GM12873 (cell line): Measurements from ENCODE around the gene PARP16.

Experiments used
- TF ChIP-seq, protein P1 (sequence below): IDR thresholded peaks from 2 replicates; pipeline ENCODE4 v1.5.1; 2012; ENCODE audit warnings: low read depth, mild to moderate bottlenecking, moderate library complexity, low read length, control low read depth; ENCODE audit not compliant: insufficient read depth; ENCODE audit errors: missing control alignments

PARP16 gene

GRCh38 chr15:65331811-65332210, 45.1 kb upstream of the PARP16 start:
- TF ChIP-seq, protein P1, sequence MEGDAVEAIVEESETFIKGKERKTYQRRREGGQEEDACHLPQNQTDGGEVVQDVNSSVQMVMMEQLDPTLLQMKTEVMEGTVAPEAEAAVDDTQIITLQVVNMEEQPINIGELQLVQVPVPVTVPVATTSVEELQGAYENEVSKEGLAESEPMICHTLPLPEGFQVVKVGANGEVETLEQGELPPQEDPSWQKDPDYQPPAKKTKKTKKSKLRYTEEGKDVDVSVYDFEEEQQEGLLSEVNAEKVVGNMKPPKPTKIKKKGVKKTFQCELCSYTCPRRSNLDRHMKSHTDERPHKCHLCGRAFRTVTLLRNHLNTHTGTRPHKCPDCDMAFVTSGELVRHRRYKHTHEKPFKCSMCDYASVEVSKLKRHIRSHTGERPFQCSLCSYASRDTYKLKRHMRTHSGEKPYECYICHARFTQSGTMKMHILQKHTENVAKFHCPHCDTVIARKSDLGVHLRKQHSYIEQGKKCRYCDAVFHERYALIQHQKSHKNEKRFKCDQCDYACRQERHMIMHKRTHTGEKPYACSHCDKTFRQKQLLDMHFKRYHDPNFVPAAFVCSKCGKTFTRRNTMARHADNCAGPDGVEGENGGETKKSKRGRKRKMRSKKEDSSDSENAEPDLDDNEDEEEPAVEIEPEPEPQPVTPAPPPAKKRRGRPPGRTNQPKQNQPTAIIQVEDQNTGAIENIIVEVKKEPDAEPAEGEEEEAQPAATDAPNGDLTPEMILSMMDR: no peak

DNA sequence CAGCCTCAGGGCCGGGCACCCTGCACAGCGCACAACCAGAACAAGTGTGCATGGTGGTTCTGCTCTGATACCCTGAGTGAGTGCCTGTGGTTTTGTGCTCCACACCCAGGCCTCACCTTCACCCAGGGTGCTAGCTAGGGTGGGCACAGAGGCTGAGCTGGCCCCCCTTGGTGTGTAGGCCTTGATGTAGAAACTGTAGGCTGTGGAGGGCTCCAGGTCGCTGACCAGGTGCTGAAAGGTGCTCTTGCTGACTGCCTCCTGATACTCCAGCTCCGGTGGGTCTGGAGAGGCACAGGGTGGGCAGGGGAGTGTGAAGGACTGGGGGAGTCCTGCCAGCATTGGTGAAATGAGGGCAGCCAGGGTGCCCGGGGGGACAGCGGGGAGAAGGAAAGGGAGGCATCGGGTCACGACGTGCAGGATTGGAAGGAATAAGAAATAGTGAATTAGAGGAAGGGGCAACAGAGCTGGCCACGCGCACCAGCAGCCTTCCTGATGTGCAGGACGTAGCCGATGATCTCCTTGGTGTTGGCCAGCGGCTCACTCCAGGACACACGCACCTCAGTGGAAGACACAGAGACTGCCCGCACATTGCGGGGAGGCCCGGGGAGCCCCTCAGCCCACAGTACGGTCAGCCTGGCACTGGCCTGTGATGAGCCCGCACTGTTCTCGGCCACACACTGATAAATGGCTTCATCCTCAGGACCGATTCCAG, 44.4 kb upstream of the PARP16 start:
- TF ChIP-seq, protein P1: no peak

- TF ChIP-seq, protein P1: no peak
Observed at GRCh38 chr15:65329984-65330735, 43.5 kb upstream of the PARP16 start.

DNA sequence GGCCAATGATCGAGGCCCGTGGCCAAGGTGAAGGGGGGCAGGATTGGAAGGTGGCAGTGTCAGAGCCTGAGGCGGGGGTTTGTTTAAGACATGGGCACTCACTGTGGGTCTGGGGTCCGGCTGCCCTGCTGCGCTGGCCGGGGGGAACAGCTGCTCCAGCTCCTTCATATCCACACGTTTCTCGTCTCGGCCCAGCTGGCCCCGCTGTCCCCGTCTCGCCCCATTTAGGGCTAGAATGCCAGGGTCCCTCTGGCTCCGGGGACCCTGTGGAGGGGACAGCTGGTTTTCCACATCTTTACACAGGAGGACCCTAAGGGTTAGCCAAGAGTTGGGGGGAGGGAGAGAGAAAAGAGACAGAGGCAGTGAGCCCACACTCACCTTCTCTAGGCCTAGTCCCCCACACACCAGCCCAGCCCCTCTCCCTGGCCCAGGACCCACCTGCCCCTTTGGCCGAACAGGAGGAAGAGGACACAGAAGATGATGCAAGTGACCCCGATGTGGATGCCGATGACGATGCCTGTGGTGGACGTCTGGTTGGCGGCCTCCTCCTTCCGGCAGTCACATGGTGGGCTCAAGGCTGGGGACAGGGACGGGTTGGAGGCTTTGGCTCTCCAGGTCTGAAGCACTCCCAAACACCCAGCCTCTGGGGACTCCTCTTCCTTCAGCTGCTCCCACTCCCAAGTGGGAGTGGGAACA, 42.8 kb upstream of the PARP16 start:
- TF ChIP-seq, protein P1: no peak

DNA sequence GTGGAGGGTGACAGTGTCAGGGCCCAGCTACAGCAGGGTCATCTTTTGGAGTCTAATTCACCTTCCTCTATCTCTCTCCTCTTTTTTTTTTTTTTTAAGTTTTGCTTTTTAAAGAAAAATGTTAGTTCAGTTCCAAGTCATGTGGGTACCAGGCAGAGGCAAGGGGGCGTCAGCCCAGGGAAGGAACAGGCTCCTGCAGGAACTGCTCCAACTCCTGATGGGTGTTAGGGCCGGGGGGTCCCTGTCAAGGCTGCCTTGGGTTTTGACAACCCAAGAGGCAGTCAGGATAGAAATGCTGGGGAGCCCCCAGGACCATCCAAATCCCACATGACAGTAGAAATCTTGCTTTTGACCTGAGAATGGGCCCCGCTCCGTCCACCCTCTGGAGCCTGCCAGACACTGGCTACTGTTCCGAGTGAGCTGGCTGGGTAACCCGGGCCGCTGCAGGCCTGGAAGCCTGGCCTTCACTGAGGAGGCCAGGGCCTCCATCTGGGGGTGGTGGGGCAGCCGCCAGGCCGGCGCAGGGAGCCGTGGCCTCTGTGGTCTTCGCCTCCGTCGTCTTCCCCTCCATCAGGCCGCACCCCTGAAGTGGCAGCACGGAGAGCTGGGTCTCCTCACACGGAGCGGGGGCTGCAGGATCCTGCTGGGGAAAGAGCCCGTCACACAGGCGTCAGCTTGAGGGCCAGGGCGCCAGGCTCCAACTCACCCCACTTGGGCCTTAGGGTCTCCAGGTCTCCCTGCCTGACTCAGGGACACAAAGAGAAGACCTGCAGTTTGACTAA, 42.0 kb upstream of the PARP16 start:
- TF ChIP-seq, protein P1: no peak

DNA sequence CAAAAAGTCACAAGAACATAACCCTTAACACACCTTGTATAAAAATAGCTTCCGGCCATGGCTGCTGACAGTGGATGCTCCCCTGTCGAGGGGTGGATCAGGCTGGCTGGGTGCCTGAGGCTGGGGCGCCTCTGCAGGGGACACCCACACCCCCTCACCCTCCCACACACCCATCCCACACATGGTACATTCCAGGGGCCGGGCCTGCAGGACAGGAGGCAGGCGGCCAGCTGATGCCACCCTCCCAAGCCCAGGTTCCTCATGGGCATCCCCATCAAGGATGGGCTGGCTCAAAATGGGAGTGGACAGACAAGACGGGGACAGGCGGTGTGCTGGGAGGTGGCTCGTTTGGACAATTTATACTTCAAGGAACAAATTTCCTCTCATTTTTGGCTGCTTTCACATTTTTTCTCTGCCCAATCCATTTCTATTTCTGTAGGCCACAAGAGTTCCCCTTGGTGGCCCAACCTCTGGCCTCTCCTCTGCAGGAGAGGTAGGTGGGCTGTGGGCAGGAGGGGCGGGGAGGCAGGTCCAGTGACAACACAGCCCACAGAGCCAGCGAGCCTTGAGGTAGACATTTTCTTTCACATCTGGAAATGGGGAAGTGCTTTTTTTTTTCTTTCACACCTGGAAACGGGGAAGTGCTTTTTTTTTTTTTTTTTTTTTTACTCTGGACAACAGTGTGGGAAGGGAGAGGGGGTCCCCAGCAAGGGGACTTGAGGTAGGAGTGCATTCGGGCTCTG, 41.1 kb upstream of the PARP16 start:
- TF ChIP-seq, protein P1: no peak
